Measurements from ENCODE around the gene TREM1.

The TREM1 gene

GRCh38 chr6:41228616-41229015, 57.9 kb downstream of the TREM1 start:
- no peak overlapping the region for H3K27ac ChIP-seq
- TF ChIP-seq CTCF (conservative IDR thresholded peaks at IDR 0.05) (no peak), ZFX (IDR thresholded peaks at IDR 0.05) (no peak)

- no peak within 1 kb of the TSS for H3K27ac ChIP-seq
- TF ChIP-seq CTCF (conservative IDR thresholded peaks at IDR 0.05) (no peak), ZFX (IDR thresholded peaks at IDR 0.05) (no peak)
Observed at GRCh38 chr6:41228096-41228495, 58.4 kb downstream of the TREM1 start, which contains the start of gene TREML4. TSS of gene TREML4 (plus strand) at chr6:41228349. CDS start at chr6:41228428, 79 bp downstream.

GRCh38 chr6:41226752-41227151, 59.7 kb downstream of the TREM1 start:
- H3K27ac ChIP-seq: no peak overlapping the region
- TF ChIP-seq ZFX (IDR thresholded peaks at IDR 0.05) (no peak), CTCF (conservative IDR thresholded peaks at IDR 0.05) (no peak)

GRCh38 chr6:41224800-41225199, 61.7 kb downstream of the TREM1 start:
- H3K27ac ChIP-seq: no peak overlapping the region
- TF ChIP-seq CTCF (conservative IDR thresholded peaks at IDR 0.05) (no peak), ZFX (IDR thresholded peaks at IDR 0.05) (no peak)
